NCI-H187 treated with DMSO at 0.1 percent for 48 hours (cell line): Measurements from ENCODE around the gene GALNT18.

Source experiments
- DNase-seq: peaks from one replicate; lab custom pipeline; 2025; lab: John Stamatoyannopoulos, UW

Gene GALNT18

DNA sequence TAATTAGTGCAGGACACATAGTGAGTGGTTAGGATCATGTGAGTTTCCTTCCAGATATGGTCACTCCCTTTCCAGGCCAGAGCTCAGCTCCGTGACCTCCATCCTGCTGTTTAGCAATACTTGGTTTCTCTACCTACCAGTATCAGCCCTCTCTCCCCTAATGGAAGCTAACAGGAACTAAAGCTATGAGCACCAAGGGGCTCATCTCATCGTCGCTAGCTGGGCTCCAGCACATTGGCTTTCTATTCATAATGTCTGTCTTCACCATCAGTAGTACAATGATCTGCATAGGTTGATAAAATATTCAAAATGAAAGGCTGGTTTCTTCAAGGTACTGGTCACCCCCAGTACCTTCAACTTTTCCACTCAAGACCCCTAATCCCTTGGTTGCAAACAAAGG lies 2.4 kb upstream of the GALNT18 start:
- no peak for DNase-seq

DNA sequence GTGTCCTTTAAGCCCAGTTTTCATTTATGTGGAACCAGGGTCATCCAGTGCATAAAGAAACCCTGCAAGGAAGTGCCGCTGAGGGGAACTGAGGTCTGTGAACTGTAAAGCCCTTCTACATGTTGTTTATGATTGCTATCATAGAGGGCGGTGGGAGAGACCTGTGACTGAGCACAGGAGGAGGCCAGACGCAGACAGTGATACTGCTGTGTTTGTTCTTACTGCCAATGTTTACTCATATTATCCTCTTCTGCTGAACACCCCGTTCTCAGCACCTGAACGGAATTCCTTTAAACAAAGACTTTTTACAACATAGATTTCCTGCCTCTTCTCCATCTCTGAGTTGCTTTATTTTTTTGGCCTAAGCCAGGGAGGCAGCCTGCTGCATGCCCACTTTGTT lies 967 bp upstream of the GALNT18 start:
- no peak for DNase-seq

DNA sequence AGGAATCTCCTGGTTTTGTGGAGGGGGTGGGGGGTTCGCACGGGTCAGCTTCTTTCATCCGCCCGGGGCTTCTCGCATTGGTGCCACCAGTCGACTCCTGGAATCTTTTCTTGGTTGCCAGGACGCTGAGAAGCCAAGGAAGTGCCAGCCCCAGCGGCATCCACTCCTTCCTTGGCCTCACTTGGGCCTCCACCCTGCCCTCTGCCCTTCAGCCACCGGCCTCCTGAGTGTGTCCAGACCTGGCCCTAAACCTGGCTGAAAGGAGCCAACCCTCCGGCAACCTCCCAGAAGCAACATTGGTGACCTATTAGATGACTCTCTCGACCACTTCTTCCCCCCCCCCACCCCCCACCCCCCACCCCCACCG lies 518 bp upstream of the GALNT18 start:
- no peak for DNase-seq

DNA sequence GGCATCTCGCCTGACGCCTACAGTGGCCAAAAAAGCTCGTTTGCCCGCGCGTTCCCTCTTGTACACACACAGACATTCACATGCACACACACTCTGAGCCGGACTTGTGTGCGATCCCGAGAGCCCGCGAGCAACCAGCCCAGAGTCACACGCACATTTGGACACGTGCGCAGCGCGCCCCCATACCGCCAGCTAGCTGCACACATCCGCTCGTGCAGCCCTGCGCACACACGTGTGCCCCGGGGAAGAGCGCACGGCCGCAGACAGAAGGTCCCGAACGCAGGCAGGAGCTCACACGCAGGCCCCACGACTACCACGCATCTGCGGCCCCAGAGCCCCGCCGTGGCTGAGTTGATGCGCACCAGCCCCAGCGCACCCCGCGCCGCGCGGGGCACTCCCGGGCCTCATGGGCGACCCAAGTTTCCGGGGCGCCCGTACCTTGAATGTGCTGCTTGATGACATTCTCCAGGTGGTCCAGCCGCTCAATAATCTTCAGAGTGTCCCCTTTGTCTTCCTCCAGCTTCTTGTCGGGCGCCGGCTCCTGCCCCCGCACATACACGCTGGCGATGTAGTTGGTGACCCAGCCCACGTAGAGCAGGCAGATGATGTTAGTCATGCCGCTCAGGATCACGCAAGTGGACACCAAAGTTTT lies 758 bp downstream of the GALNT18 start:
- DNase-seq: no peak

DNA sequence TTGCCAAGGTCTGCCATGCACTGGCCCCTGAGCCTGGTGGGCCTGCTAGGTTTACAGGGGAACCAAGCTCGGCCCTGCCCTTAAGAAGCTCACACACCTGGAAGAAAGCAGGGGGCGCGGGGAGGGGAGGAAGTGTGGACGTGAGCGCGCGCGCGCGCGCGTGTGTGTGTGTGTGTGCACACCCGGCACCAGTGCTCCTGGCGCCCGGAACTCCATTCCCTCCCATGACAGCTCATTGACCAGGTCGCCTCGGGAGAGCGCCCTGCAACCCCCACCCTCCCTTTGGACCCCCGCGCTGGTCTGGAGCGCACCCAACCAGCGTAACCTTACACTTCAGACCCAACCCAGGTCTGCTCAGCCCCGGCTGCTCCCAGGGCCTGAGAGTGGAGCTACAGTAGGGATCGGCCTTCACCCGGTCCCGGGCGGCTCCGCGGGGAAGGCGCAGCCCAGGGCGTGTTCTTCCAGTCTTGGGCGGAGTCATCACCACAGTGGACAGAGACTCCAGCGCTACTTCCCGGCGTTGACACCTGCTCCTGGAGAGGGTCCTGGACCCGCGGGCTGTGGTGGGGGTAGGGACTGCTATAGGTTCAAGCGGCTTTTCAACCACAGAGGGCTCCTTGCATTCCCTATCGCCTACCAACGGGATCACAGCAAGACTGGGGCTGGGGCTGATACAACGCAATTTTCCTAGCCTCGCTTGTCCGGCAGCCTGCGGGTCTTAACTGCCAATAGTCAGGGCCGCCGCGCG lies 1.5 kb downstream of the GALNT18 start:
- no peak for DNase-seq

DNA sequence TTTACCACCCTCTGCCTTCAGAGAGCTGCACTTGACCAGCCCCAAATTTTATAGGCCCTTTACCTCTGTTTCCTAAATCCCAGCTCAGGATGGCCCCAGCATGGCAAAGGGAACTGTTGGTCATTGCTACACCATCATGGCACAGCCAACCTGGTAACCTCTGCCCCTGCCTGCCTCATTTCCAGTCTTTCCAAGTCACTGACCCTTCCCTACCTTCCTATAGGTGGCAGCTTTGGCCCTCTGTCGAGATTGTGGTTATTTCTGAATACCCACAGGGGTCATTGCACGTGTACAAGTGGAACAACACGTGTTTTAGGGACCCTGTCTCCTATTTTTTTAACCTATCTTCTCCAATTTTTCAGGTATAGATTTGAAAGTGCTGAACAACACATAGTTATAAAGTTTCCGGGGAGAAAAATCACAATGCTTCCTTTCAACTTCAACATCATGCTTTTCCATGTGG lies 2.8 kb downstream of the GALNT18 start:
- DNase-seq: no peak

DNA sequence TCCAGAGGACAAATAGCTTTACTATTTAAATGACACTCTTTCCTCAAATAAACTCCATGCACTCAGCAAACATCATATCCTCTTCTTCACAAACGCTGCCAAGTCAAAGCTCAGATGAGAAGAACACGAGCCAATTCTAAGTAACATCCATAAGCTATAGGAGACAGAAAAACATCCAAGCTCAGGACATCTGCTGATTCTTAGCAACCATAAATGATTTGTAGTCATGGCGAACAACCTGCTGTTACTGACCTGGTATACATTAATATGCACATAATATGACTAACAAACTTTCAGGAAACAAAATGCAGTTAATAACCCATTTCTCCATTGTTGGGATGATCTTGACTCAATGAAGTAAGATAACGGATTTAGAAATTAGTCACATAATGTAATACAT lies 6.7 kb downstream of the GALNT18 start:
- no peak for DNase-seq

DNA sequence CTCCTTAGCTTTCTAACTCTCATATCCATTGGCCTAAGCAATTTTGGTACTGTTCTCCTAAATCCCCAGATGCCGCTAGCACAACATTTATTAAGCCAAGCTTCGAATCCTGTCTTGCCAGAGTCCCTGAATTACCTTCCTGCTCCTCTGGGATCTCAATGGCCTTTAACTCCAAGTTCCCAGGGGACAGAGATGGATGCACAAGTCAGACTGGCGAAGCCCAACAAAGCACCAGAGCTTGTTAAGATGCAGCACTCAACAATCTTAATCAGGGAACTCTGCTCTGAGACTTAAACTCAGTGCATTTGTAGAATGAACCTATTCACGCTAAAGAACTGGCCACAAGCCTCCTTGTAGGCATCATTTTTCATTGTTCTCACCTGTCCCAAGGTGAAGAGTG lies 9.4 kb downstream of the GALNT18 start:
- no peak for DNase-seq

DNA sequence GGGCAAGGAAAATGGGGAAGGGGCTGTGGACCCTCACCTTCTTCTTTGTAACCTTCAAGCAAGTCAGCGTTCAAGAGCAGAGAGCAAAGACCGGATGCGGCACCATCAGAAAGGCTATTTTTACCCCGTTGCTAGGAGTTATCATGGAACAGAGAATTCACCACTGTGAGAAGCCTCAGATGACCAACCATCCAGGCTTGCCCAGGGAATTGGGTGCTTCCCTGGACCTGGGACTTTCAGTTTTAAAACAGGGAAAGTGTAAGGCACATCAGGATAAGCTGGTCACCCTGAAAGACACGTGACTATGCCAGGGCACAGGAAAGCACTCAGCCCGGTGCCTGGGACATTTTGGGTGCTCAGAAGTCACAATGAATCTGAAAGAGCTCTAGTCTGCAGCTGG lies 10.4 kb downstream of the GALNT18 start:
- no peak for DNase-seq

DNA sequence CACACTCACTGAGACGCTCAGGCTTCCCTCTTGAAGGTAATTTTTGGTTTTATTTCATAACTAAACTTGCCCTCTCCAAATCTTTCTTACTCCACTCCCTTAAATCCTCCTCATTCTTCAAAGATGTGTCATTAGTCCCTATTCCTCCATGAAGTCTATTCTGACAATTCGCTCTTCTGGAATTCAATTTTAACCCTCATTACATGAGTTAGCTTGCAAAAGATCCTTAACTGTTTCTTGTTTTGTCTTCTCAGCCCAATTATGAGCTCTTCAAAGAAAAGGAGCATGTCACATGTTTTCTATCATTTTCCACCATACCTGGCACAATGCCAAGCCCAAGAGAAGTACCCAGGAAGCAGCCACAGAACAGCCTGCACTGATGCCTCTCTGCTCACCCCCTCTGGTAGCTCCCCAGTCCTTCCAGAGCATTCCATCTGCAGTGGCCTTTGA lies 13.0 kb downstream of the GALNT18 start:
- DNase-seq: no peak

DNA sequence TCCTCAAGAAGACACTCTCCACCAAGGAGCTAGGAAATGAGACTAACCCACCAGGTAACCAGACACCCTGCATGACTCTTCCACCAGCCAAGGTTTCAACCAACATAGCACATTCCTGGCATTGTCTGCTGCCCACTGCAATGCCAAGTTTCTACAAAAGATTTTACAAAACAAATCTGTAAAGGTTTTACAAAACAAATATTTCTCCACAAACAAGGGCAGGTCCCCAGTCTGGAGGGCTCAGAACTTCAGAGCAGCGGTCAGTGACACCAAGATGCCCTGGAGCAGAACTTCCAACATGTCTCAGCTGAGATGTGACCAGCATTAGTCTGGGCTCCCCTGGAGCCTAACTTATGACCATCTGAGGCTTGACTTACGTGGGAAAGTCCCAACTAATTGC lies 14.0 kb downstream of the GALNT18 start:
- no peak for DNase-seq

DNA sequence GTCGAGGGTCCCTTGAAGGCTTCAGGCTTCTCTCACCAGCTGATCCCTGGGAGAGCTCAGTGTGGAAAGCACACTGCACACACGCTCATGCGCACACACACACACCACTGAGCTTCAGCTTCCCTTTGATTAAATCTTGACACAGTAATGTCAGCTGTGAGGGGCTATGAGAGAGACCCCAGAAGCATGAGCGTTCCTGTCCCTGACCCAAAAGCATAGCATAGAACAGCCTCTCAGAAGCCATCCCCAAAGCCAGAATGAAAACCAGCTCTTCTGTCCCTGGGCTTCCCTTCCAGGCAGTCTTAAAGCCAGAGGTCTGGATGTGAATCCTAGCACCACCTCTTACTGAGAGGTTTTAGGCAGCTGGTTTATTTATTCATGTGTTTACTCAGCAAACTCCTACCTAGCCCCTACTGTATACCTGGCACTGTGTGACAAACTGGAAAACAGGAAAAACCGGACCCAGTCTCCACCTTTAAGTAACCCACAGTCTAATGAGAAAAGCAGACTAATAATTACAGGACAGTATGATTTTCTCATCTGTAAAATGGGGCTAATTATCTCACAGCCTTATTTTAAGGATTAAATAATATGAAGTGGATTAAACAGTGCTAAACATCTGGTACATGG lies 15.9 kb downstream of the GALNT18 start:
- no peak for DNase-seq

DNA sequence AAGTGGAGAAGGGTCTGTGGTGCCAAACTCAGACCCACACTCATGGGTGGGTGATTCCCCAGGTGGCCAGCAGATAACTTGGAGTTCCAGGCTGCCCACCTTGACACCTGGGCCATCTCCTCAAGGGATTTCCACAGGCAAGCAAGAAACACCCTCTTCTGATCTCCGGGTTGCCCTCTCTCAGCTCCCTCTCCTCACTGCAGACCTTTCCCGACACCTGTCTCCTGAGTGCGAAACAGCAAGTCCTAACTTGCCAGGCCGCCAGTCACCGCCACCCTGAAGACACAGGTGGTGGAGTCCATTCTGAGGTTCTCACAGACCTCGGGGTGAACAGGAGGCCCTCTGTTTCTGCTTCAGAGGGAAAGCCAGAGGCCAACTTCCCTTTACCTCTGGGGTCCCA lies 16.6 kb downstream of the GALNT18 start:
- DNase-seq: no peak

DNA sequence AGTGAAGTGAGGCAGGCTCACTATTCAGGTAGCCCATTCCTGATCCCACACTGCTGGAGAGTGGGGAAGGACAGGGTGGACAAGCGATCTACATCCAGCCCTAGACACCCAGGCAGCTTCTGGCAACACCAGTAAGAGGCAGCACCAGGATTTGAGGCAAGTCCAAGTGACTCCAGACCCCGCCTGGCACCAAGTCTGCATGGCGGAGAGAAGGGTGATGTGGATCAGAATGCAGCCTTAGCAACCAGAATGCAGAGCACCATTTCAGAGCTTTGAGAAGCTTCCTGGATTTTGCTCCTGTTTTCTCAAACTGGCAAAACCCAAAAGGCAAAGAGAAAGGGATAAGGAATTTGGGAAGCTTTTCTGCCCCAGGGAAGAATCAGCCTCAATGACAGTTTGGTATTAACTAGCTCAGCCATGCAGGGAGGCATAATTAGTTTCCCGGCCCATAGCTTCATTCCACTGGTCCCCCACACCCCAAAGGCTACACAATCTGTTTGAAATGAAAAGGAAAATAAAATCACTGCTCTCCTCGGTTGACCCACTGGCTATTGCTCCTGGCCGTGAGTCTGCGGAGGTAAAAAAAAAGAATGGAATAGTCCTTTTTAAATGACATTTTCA lies 17.3 kb downstream of the GALNT18 start:
- no peak for DNase-seq

DNA sequence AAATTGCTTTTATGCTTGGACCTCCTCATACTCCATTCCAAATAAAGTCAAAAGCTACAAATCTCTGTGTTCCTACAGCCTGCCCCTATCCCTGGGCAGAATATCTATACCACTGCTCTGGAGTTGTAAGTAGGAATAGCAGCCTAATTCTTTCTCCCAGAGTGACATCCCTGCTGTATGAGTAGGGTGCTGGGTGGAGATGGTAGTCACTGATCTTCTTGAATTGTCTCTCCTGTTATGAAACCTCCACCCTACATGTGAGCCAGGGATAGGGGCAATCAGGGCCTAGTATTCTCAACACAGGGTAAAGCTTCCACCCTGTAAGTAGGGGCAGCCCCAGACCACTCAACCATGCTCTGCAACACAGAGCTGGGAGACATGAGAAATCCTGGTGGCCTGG lies 19.8 kb downstream of the GALNT18 start:
- DNase-seq: no peak

DNA sequence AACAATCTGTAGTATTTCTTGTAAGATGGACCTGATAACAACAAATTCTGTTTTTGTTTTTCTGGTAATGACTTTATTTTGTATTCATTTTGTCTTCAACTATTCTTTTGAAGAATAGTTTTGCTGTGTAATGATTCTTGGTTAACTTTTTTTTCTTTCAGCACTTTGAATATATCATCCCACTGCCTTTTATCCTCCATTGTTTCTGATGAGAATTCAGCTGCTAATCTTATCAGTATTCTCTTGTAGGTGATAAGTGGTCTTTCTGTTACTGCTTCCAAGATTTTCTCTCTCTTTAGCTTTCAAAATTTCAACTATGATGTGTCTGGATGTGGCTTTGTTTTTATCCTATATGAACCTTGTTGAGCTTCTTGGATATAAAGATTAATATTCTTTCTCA lies 21.5 kb downstream of the GALNT18 start:
- DNase-seq: no peak

DNA sequence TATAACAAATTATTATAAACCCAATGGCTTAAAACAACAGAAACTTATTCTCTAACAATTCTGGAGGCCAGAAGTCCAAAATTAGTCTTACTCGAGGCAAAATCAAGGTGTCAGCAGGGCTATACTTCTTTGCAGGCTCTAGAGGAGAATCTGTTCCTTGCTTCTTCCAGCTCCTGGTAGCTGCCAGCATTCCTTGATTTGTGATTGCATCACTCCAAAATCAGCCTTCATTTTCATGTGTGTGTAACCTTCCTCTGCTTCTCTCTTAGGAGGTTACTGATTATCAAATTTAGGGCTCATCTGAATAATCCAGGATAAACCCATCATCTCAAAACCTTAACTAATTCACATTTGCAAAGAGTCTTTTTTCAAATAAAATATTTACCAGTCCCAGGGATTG lies 23.6 kb downstream of the GALNT18 start:
- no peak for DNase-seq

DNA sequence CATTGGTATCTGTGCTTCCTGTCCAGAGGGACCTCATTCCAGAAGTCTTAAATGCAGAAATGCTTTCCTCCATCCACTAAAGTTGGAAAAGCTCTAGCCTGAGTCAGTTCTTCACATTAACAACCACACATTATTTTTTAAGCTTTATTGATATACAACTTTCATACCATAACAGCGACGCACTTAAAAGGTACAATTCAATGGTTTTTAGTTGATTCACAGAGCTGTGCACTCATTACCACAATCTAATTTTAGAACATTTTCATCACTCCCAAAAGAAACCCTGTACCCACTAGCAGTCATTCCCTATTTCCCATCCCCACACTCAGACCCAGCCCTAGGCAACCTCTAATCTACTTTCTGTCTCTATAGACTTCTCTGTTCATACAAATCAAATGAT lies 27.6 kb downstream of the GALNT18 start:
- DNase-seq: no peak

DNA sequence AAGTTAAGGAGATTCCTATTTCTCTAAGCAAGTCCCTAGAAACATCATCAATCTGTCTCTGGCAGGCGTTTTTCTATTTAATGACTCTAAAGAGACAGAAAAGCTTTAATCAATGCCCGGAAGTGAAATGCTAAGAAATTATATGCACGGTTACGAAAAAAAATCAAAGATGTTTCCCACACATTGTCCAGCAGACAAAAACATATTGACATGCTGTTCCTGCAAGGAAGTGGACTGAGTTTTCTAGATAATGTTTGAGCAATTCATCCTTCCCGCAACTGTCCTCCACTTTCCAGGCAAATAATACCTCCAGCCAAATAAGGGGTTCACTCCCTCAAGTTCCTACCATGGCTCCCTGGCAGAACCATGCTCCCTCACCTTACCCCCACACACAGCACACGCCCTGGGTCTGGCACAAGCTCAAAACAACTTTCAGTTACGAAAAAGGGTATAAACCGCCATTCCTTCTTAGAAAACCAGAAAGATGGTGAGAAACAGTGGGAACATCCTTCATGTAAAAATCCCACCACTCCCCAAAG lies 29.6 kb downstream of the GALNT18 start:
- no peak for DNase-seq

DNA sequence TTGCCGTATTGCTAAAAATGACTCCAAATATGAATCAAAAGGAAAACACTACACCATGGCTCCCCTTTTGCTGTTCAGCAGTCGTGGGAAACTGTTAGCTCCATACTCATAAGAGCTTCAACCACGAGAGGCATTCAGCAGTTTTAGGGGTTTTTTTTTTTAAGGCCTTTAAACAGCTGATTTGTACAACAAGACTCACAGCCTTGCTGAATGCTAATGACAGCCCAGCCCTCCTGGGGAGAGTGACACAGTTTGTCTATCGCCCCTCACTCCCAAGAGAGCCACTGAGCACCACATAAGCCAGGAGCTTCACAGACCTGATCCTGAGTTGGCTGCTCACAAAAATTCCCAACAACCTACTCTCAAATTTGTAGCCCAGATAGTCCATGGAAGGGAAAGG lies 32.4 kb downstream of the GALNT18 start:
- no peak for DNase-seq

DNA sequence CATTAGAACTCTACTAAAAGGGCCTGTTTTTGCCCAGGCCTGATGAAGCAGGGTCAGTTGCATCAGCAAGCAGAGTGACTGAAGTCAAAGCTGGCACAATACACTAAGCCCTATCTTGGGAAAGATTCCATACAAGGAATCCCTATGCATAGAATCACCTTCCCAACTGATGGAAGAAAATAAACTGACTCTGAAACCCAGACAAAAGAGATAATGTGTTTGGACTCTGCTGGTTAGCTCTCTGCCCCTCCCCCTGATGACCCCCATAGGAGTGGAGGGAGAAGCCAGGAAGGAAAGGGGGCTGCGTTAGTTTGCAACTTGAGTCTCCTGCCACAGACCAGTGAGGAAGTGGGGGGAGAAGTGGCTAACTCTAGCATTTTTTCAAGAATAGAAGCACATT lies 32.9 kb downstream of the GALNT18 start:
- DNase-seq: no peak

DNA sequence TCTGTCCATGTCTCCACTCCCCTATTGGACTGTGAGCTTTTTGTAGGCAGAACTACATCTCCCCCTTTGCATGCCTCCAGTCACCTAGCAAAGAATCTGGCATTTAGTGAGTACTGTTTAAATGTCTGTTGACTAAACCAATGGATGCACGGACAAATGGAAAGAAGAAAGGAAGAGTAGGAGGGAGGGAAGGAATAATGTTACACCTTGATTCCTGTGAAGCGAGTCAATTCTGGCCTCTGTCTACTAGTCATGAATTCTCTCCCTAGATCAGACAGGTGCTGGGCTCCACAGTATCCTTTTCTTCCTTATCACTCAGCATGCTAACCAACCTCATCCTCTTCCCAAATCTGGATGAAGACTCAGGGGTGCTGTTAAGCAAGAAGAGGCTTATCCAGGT lies 33.6 kb downstream of the GALNT18 start:
- no peak for DNase-seq

DNA sequence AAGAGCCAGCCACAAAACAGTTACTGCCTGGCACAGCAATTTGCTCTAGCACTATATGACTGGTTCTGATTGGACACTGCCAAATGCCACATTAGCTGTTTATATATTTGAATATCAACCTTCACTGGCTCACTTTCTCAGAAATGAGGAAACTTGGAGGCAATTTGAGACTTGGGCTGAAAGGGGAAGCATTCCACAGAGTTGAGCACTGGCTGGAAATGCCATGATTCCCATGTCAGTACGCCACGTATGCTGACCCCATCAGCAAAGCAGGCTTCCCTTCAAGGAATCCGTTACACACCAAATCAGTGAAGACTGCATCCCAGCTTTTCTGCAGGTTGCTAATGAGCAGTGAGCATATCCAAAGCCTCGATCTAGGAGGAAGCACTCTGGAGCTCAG lies 34.7 kb downstream of the GALNT18 start:
- no peak for DNase-seq
